GM23338 (cell line): Measurements from ENCODE around the gene TULP1.

Experiments used
- CREB1 ChIP-seq: fragments of 250-450 bp; sonication (Bioruptor Pico); IDR thresholded peaks from 2 replicates; pipeline ENCODE4 v1.5.0; 2020; ENCODE audit warnings: low read depth, mild to moderate bottlenecking, moderate library complexity
- ETS1 ChIP-seq: IDR thresholded peaks from 2 replicates; pipeline ENCODE4 v1.6.1; 2016; ENCODE audit warnings: antibody characterized with exemption
- EZH2 ChIP-seq: fragments of 200-600 bp; sonication (generic); IDR thresholded peaks from one replicate; pipeline ENCODE4 v1.8.0; 2017; ENCODE audit warnings: antibody characterized with exemption, mild to moderate bottlenecking, low read depth; ENCODE audit not compliant: unreplicated experiment
- EZH2phosphoT487 ChIP-seq: fragments of 200-600 bp; sonication (generic); IDR thresholded peaks from one replicate; pipeline ENCODE4 v1.8.1; 2018; ENCODE audit warnings: antibody characterized with exemption; ENCODE audit not compliant: unreplicated experiment
- JUNB ChIP-seq: IDR thresholded peaks from one replicate; pipeline ENCODE4 v1.6.1; 2016; ENCODE audit warnings: antibody characterized with exemption; ENCODE audit not compliant: unreplicated experiment
- NANOG ChIP-seq: IDR thresholded peaks from 2 replicates; pipeline ENCODE4 v1.6.1; 2016; ENCODE audit warnings: antibody characterized with exemption, borderline replicate concordance
- POLR2AphosphoS5 ChIP-seq: IDR thresholded peaks from 2 replicates; pipeline ENCODE4 v1.6.1; 2016; ENCODE audit warnings: antibody characterized with exemption, low read depth
- REST ChIP-seq: IDR thresholded peaks from one replicate; pipeline ENCODE4 v1.6.1; 2018; ENCODE audit warnings: antibody characterized with exemption; ENCODE audit not compliant: unreplicated experiment
- ZNF114 ChIP-seq: fragments of 250-450 bp; sonication (Bioruptor Pico); IDR thresholded peaks from 2 replicates; pipeline ENCODE4 v1.5.0; 2020; ENCODE audit warnings: mild to moderate bottlenecking, moderate library complexity
- ZNF331 ChIP-seq: fragments of 250-450 bp; sonication (Bioruptor Pico); IDR thresholded peaks from 2 replicates; pipeline ENCODE4 v1.5.0; 2020; ENCODE audit warnings: low read depth, mild to moderate bottlenecking, moderate library complexity
- ZNF462 ChIP-seq: fragments of 250-450 bp; sonication (Bioruptor Pico); IDR thresholded peaks from 2 replicates; pipeline ENCODE4 v1.5.0; 2020; ENCODE audit warnings: mild to moderate bottlenecking, moderate library complexity
- TF ChIP-seq, protein P1 (sequence below), 2 experiments: fragments of 200-600 bp in 1 of 2; sonication (generic) in 1 of 2; conservative IDR thresholded peaks; 2 replicates each; pipeline versions ENCODE4 v1.5.1 to v1.6.1; 2016 to 2017; ENCODE audit warnings: antibody characterized with exemption in 2 of 2, low read depth in 2 of 2, mild to moderate bottlenecking in 2 of 2, moderate library complexity in 1 of 2

GRCh38 chr6:35512740-35513139 is at the start of gene TULP1:
- TF ChIP-seq POLR2AphosphoS5 (no peak), REST (no peak), EZH2 (no peak), EZH2phosphoT487 (no peak), CREB1 (CRISPR knock-in tag) (no peak), JUNB (no peak), ZNF114 (CRISPR knock-in tag) (no peak), ZNF331 (CRISPR knock-in tag) (no peak), ETS1 (no peak), ZNF462 (CRISPR knock-in tag) (no peak), NANOG (no peak)
- TF ChIP-seq, protein P1, sequence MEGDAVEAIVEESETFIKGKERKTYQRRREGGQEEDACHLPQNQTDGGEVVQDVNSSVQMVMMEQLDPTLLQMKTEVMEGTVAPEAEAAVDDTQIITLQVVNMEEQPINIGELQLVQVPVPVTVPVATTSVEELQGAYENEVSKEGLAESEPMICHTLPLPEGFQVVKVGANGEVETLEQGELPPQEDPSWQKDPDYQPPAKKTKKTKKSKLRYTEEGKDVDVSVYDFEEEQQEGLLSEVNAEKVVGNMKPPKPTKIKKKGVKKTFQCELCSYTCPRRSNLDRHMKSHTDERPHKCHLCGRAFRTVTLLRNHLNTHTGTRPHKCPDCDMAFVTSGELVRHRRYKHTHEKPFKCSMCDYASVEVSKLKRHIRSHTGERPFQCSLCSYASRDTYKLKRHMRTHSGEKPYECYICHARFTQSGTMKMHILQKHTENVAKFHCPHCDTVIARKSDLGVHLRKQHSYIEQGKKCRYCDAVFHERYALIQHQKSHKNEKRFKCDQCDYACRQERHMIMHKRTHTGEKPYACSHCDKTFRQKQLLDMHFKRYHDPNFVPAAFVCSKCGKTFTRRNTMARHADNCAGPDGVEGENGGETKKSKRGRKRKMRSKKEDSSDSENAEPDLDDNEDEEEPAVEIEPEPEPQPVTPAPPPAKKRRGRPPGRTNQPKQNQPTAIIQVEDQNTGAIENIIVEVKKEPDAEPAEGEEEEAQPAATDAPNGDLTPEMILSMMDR (conservative IDR thresholded peaks at IDR 0.05; ENCODE audit: low read depth in 2 of 2): no peak
